ENCODE measurements around the gene XRCC1.

DNA sequence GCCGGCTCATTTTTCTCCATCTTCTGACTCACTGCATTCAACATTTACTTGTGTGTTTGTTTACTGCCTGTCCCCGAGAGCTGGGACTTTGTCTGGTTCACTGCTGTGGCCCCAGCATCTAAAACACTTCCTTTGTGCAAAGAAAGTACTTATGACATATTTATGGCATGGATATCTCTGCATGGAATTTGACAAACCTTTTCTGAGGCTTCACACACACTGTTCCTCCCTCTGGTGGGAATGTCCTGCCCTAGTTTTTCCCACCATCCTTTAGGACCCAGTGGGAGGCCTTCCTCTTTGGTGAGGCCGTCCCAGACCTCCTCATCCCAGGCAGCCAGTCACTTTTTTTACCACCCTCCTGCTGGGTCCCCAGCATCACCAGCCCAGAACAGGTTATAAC, 35.2 kb upstream of the XRCC1 start:
- no peak for TF ChIP-seq POLR2A (IDR thresholded peaks at IDR 0.05)
- TF ChIP-seq, protein P1, sequence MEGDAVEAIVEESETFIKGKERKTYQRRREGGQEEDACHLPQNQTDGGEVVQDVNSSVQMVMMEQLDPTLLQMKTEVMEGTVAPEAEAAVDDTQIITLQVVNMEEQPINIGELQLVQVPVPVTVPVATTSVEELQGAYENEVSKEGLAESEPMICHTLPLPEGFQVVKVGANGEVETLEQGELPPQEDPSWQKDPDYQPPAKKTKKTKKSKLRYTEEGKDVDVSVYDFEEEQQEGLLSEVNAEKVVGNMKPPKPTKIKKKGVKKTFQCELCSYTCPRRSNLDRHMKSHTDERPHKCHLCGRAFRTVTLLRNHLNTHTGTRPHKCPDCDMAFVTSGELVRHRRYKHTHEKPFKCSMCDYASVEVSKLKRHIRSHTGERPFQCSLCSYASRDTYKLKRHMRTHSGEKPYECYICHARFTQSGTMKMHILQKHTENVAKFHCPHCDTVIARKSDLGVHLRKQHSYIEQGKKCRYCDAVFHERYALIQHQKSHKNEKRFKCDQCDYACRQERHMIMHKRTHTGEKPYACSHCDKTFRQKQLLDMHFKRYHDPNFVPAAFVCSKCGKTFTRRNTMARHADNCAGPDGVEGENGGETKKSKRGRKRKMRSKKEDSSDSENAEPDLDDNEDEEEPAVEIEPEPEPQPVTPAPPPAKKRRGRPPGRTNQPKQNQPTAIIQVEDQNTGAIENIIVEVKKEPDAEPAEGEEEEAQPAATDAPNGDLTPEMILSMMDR (IDR thresholded peaks at IDR 0.05) = no peak
